HEK293T (cell line): ENCODE data around the gene BMPER.

Experiments used
- ELF4 ChIP-seq: fragments of 450-650 bp; IDR thresholded peaks from 2 replicates; pipeline ENCODE4 v1.6.1; 2017; ENCODE audit warnings: antibody characterized with exemption
- FOXK2 ChIP-seq: fragments of 450-650 bp; IDR thresholded peaks from 2 replicates; pipeline ENCODE4 v1.6.1; 2016; ENCODE audit warnings: mild to moderate bottlenecking
- ZNF384 ChIP-seq: fragments of 450-650 bp; IDR thresholded peaks from 2 replicates; pipeline ENCODE4 v1.6.1; 2016

GRCh38 chr7:34031156-34031555 lies 125.8 kb downstream of the BMPER start:
- TF ChIP-seq ELF4 (no peak), FOXK2 (no peak), ZNF384 (no peak)
